H1 (cell line): ENCODE data around the gene HSPA4L. TPM values are rescaled to one million over a fixed set of nuclear protein-coding genes. Genes with fewer than 3 reads are reported as not detected.

Source experiments
- CTCF ChIA-PET: fragments of 300-600 bp; sonication (Branson Sonifier 250); formaldehyde crosslinking; loops from one replicate; lab custom pipeline; 2021; ENCODE audit not compliant: partially characterized antibody; lab: Charles Lee
- POLR2A ChIA-PET: fragments of 300-600 bp; sonication (Branson Sonifier 250); formaldehyde crosslinking; loops from one replicate; lab custom pipeline; 2021; ENCODE audit warnings: inconsistent platforms; ENCODE audit not compliant: partially characterized antibody; lab: Charles Lee
- DNase-seq, 2 experiments: peaks; one replicate each; pipeline versions ENCODE4 v3.0.0 to v3.0.0-alpha.2; 2010 to 2022; ENCODE audit warnings: low spot score in 2 of 2, low read depth in 1 of 2, mixed read lengths in 1 of 2
- FAIRE-seq: peaks from 2 replicates; lab custom pipeline; 2011; peaks lifted over from hg19 to GRCh38; lab: Jason Lieb, UNC
- H2AFZ ChIP-seq: 2 replicates; pipeline ENCODE4 v1.8.1; 2012; ENCODE audit warnings: low read length, inconsistent platforms
- H2AK5ac ChIP-seq: 2 replicates; pipeline ENCODE4 v1.6.1; 2013; ENCODE audit warnings: low read depth, low read length
- H2BK120ac ChIP-seq: replicated peaks from 2 replicates; pipeline ENCODE3; 2013; ENCODE audit warnings: low read depth, low read length, inconsistent platforms
- H2BK12ac ChIP-seq: 2 replicates; pipeline ENCODE4 v1.6.1; 2013; ENCODE audit warnings: low read depth, low read length
- H2BK15ac ChIP-seq: 2 replicates; pipeline ENCODE4 v1.6.1; 2013; ENCODE audit warnings: low read length
- H2BK20ac ChIP-seq: 2 replicates; pipeline ENCODE4 v1.6.1; 2013; ENCODE audit warnings: low read length
- H2BK5ac ChIP-seq: 2 replicates; pipeline ENCODE4 v1.6.1; 2013; ENCODE audit warnings: low read depth, low read length
- H3K14ac ChIP-seq: 2 replicates; pipeline ENCODE4 v1.6.1; 2013; ENCODE audit warnings: inconsistent platforms; ENCODE audit not compliant: insufficient read length
- H3K18ac ChIP-seq: 2 replicates; pipeline ENCODE4 v1.6.1; 2013; ENCODE audit warnings: low read length; ENCODE audit errors: extremely low read depth
- H3K23ac ChIP-seq: 2 replicates; pipeline ENCODE4 v1.6.1; 2013; ENCODE audit warnings: inconsistent platforms; ENCODE audit not compliant: insufficient read length
- H3K23me2 ChIP-seq: 2 replicates; pipeline ENCODE4 v1.6.1; 2013; ENCODE audit warnings: low read depth, low read length
- H3K27ac ChIP-seq: 2 replicates; pipeline ENCODE4 v1.6.1; 2011; ENCODE audit warnings: low read depth, low read length, inconsistent platforms
- H3K27me3 ChIP-seq, 4 experiments: replicated peaks in 1 of 4; 1 replicate in 1 of 4; 2 replicates in 3 of 4; pipeline versions ENCODE4 v1.6.1 to v1.8.1; 2011 to 2013; ENCODE audit warnings: low read length in 3 of 4, mild to moderate bottlenecking in 3 of 4, inconsistent platforms in 2 of 4, mixed read lengths in 2 of 4, moderate library complexity in 1 of 4; ENCODE audit not compliant: control insufficient read depth in 3 of 4, insufficient read depth in 3 of 4; ENCODE audit errors: extremely low read depth in 1 of 4
- H3K36me3 ChIP-seq, 4 experiments: 2 replicates each; pipeline versions ENCODE4 v1.6.1 to v1.8.1; 2011 to 2013; ENCODE audit warnings: mild to moderate bottlenecking in 4 of 4, low read length in 3 of 4, moderate library complexity in 2 of 4, control low read depth in 1 of 4, inconsistent platforms in 1 of 4; ENCODE audit not compliant: insufficient read depth in 4 of 4, control insufficient read depth in 2 of 4
- H3K4ac ChIP-seq: replicated peaks from 2 replicates; pipeline ENCODE3; 2013; ENCODE audit warnings: low read length, low read depth, mixed read lengths, inconsistent platforms; ENCODE audit not compliant: insufficient read length
- H3K4me1 ChIP-seq, 4 experiments: replicated peaks in 1 of 4; 1 replicate in 1 of 4; 2 replicates in 3 of 4; pipeline versions ENCODE4 v1.6.1 to v1.8.1; 2011 to 2013; ENCODE audit warnings: low read length in 3 of 4, inconsistent platforms in 2 of 4, mixed read lengths in 1 of 4; ENCODE audit not compliant: insufficient read depth in 4 of 4, control insufficient read depth in 3 of 4
- H3K4me2 ChIP-seq, 2 experiments: 2 replicates each; pipeline versions ENCODE4 v1.6.1 to v1.8.1; 2011 to 2013; ENCODE audit warnings: low read depth in 2 of 2, low read length in 2 of 2, control low read depth in 1 of 2, inconsistent platforms in 1 of 2, mild to moderate bottlenecking in 1 of 2; ENCODE audit not compliant: insufficient read depth in 1 of 2
- H3K4me3 ChIP-seq, 4 experiments: fragments of 200-600, 300-600 bp in 1 of 4; sonication (generic), shearing (Covaris generic), sonication (Bioruptor Twin) in 1 of 4; 2 replicates each; pipeline versions ENCODE4 v1.5.1 to v1.8.1; 2011 to 2016; ENCODE audit warnings: low read length in 4 of 4, low read depth in 3 of 4, control low read depth in 2 of 4, inconsistent platforms in 2 of 4, mild to moderate bottlenecking in 2 of 4, mixed read lengths in 1 of 4, moderate library complexity in 1 of 4; ENCODE audit not compliant: insufficient read depth in 2 of 4; ENCODE audit errors: extremely low read depth in 1 of 4
- H3K56ac ChIP-seq: replicated peaks from 2 replicates; pipeline ENCODE3; 2013; ENCODE audit warnings: low read depth, mild to moderate bottlenecking, mixed read lengths, low read length, inconsistent platforms; ENCODE audit not compliant: insufficient read length
- H3K79me1 ChIP-seq: 2 replicates; pipeline ENCODE4 v1.6.1; 2013; ENCODE audit warnings: low read depth, low read length, control low read depth
- H3K79me2 ChIP-seq, 2 experiments: 2 replicates each; pipeline versions ENCODE4 v1.6.1 to v1.8.1; 2012 to 2013; ENCODE audit warnings: low read length in 2 of 2, mild to moderate bottlenecking in 2 of 2, inconsistent platforms in 1 of 2; ENCODE audit not compliant: insufficient read depth in 2 of 2, control insufficient read depth in 1 of 2
- H3K9ac ChIP-seq, 4 experiments: replicated peaks in 1 of 4; 1 replicate in 1 of 4; 2 replicates in 3 of 4; pipeline versions ENCODE4 v1.6.1 to v1.8.1; 2011 to 2013; ENCODE audit warnings: low read depth in 3 of 4, low read length in 3 of 4, control low read depth in 2 of 4, mild to moderate bottlenecking in 2 of 4, moderate library complexity in 2 of 4, inconsistent platforms in 1 of 4; ENCODE audit errors: extremely low read depth in 1 of 4
- H3K9me3 ChIP-seq, 2 experiments: 2 replicates each; pipeline versions ENCODE4 v1.6.1 to v1.8.1; 2012 to 2013; ENCODE audit warnings: mild to moderate bottlenecking in 2 of 2, moderate library complexity in 2 of 2, control low read depth in 1 of 2, inconsistent platforms in 1 of 2, low read depth in 1 of 2, low read length in 1 of 2, mixed read lengths in 1 of 2; ENCODE audit not compliant: insufficient read depth in 2 of 2
- H4K20me1 ChIP-seq, 2 experiments: replicated peaks in 1 of 2; 2 replicates each; pipeline versions ENCODE3 to v1.8.1; 2011 to 2013; ENCODE audit warnings: inconsistent platforms in 2 of 2, low read length in 2 of 2, mild to moderate bottlenecking in 1 of 2; ENCODE audit not compliant: insufficient read depth in 2 of 2, control insufficient read depth in 1 of 2
- H4K5ac ChIP-seq: 2 replicates; pipeline ENCODE4 v1.6.1; 2013; ENCODE audit warnings: low read length, low read depth, mixed read lengths, inconsistent platforms; ENCODE audit not compliant: insufficient read length
- H4K8ac ChIP-seq: 2 replicates; pipeline ENCODE4 v1.8.0; 2013; ENCODE audit warnings: mild to moderate bottlenecking, moderate library complexity, low read length, inconsistent platforms; ENCODE audit not compliant: insufficient read depth; ENCODE audit errors: extremely low read depth
- H4K91ac ChIP-seq: replicated peaks from 2 replicates; pipeline ENCODE3; 2013; ENCODE audit warnings: low read length, mixed read lengths, inconsistent platforms; ENCODE audit not compliant: insufficient read length
- CBX8 ChIP-seq: fragments of 300-800, 300-1000 bp; sonication (generic); IDR thresholded peaks from 2 replicates; pipeline ENCODE4 v1.7.1; 2016; ENCODE audit warnings: low read depth, low read length, borderline replicate concordance
- CHD1 ChIP-seq: IDR thresholded peaks from 2 replicates; pipeline ENCODE4 v1.6.1; 2012; ENCODE audit warnings: low read depth, low read length, improper control_type of control experiment
- CHD2 ChIP-seq: IDR thresholded peaks from 2 replicates; pipeline ENCODE4 v1.6.1; 2012; ENCODE audit warnings: low read length, improper control_type of control experiment
- GABPA ChIP-seq: IDR thresholded peaks from 2 replicates; pipeline ENCODE4 v1.6.1; 2011; ENCODE audit warnings: mild to moderate bottlenecking, low read length, moderate library complexity, borderline replicate concordance; ENCODE audit not compliant: insufficient read depth
- GTF2F1 ChIP-seq: IDR thresholded peaks from 2 replicates; pipeline ENCODE4 v1.6.1; 2012; ENCODE audit warnings: low read depth, low read length, improper control_type of control experiment, borderline replicate concordance
- NANOG ChIP-seq: IDR thresholded peaks from 2 replicates; pipeline ENCODE4 v1.6.1; 2011; ENCODE audit warnings: low read length, low read depth, mild to moderate bottlenecking, inconsistent platforms; ENCODE audit not compliant: insufficient read depth, poor library complexity, severe bottlenecking
- NRF1 ChIP-seq: IDR thresholded peaks from 2 replicates; pipeline ENCODE4 v1.6.1; 2011; ENCODE audit warnings: mild to moderate bottlenecking, low read depth, low read length, improper control_type of control experiment
- POLR2A ChIP-seq, 2 experiments: IDR thresholded peaks; 1 replicate in 1 of 2; 2 replicates in 1 of 2; pipeline ENCODE4 v1.6.1; 2011; ENCODE audit warnings: low read depth in 2 of 2, low read length in 2 of 2, mild to moderate bottlenecking in 2 of 2; ENCODE audit errors: control extremely low read depth in 1 of 2
- RNF2 ChIP-seq: fragments of 200-900, 300-1000 bp; sonication (generic); IDR thresholded peaks from 2 replicates; pipeline ENCODE4 v1.7.1; 2016; ENCODE audit warnings: borderline replicate concordance, low read depth, mild to moderate bottlenecking, antibody characterized with exemption, low read length; ENCODE audit not compliant: poor library complexity, severe bottlenecking; ENCODE audit errors: missing control alignments
- SP4 ChIP-seq: IDR thresholded peaks from 2 replicates; pipeline ENCODE4 v1.6.1; 2012; ENCODE audit warnings: low read length, inconsistent platforms
- TAF7 ChIP-seq: optimal IDR thresholded peaks from 2 replicates; pipeline ENCODE3; 2011; ENCODE audit warnings: low read depth, mild to moderate bottlenecking, inconsistent platforms, low read length, moderate library complexity, borderline replicate concordance
- TEAD4 ChIP-seq: IDR thresholded peaks from 2 replicates; pipeline ENCODE4 v1.6.1; 2012; ENCODE audit warnings: low read depth, low read length, inconsistent platforms, mixed read lengths
- polyA plus RNA-seq, 7 experiments: library from polyadenylated mRNA; depleted of rRNA in 3 of 7; stranded (reverse) in 5 of 7; unstranded in 2 of 7; fragments of >200 nt in 5 of 7; fragments of 200-250 nt in 2 of 7; gene quantifications; 1 replicate in 5 of 7; 2 replicates in 1 of 7; 4 replicates in 1 of 7; pipeline versions ENCODE4 v1.2.1 to v1.2.3, GENCODE V29; 2011 to 2013; ENCODE audit warnings: missing spikeins in 2 of 7, mixed read lengths in 2 of 7
- total RNA-seq: library from RNA; stranded (reverse); fragmentation: NEBNext Ultra II Directional; extraction: Animal tissue kit (Norgen Biotek cat#: 25700); gene quantifications from 2 replicates; pipeline ENCODE4 v1.2.1, GENCODE V29; 2021

HSPA4L gene
- total and polyA plus RNA-seq, 2 of the 8 experiments (the other 6 are each of a cell fraction or from before 2014, with no cell fraction given): 0.65 to 4.7 TPM

- ChIA-PET CTCF (no interaction called here), POLR2A (no interaction called here)
- Histone ChIP-seq H3K18ac (no peak overlapping the region), H2BK120ac (no peak overlapping the region), H2BK5ac (no peak overlapping the region), H3K27ac (no peak overlapping the region), H3K56ac (no peak overlapping the region), H3K4me1 (no peaks in the 10 kb centered on the region), H2BK15ac (no peak overlapping the region), H3K79me1 (no peaks in the 10 kb centered on the region), H4K5ac (no peak overlapping the region), H3K9ac (no peak overlapping the region), H4K8ac (no peak overlapping the region), H3K23ac (no peak overlapping the region), H3K4ac (no peak overlapping the region), H3K4me3 (no peak overlapping the region), H2BK20ac (no peak overlapping the region), H2AFZ (no peak overlapping the region), H3K23me2 (no peaks in the 10 kb centered on the region), H3K14ac (no peak overlapping the region), H3K36me3 (no peaks in the 10 kb centered on the region), H3K27me3 (no peaks in the 10 kb centered on the region), H3K79me2 (no peaks in the 10 kb centered on the region), H4K91ac (no peak overlapping the region), H4K20me1 (no peaks in the 10 kb centered on the region), H2BK12ac (no peak overlapping the region), H3K9me3 (no peaks in the 10 kb centered on the region), H2AK5ac (no peak overlapping the region), H3K4me2 (no peak overlapping the region)
- FAIRE-seq (no peak), DNase-seq (no peak)
- TF ChIP-seq TAF7: no peak
- TF ChIP-seq CHD1: no peak
- no peak for TF ChIP-seq NRF1
- no peak for TF ChIP-seq POLR2A (IDR thresholded peaks at IDR 0.05; ENCODE audit: control extremely low read depth in 1 of 2, low read depth in 2 of 2, low read length in 2 of 2)
- no peak for TF ChIP-seq RNF2
- TF ChIP-seq TEAD4: no peak
- no peak for TF ChIP-seq CBX8
- TF ChIP-seq CHD2: no peak
- no peak for TF ChIP-seq GABPA
- TF ChIP-seq NANOG: no peak
- no peak for TF ChIP-seq SP4
- TF ChIP-seq GTF2F1: no peak
Measured at GRCh38 chr4:127829014-127829413, 46.9 kb downstream of the HSPA4L start.
